GM23248 (cell line): ENCODE measurements around the gene CLIP4.

ENCODE experiments used
- EZH2 ChIP-seq: fragments of 200-600 bp; sonication (generic); IDR thresholded peaks from 2 replicates; pipeline ENCODE4 v1.6.1; 2018; ENCODE audit warnings: antibody characterized with exemption, mild to moderate bottlenecking; ENCODE audit not compliant: insufficient read depth, poor library complexity, severe bottlenecking
- EZH2phosphoT487 ChIP-seq: fragments of 200-600 bp; sonication (generic); IDR thresholded peaks from 2 replicates; pipeline ENCODE4 v1.6.1; 2018; ENCODE audit warnings: antibody characterized with exemption, moderate library complexity, mild to moderate bottlenecking, low read depth; ENCODE audit not compliant: insufficient read depth

DNA sequence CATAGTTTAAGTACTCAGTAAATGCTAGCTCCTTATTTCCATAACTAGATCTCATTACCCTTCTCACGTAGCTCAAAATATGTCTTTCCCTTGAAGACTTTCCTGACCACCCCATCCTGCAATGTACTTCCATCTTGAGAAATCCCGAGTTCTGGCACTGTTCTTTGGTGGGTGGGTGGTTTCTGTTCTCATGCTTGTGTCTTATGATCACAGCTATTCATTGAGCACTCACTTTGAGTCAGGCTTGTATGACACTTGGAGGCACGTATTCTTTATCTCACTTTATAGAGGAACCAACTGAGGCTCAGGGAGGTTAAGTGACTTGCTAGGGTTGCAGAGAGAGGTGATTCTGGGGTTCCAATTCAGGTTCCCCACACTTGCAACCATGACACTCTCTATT is 9.0 kb upstream of the CLIP4 start:
- TF ChIP-seq EZH2phosphoT487 (no peak), EZH2 (no peak)
